Measurements from ENCODE around the gene FGD4. TPM values are rescaled to one million over a fixed set of nuclear protein-coding genes. Genes with fewer than 3 reads are reported as not detected.

FGD4 gene
- total RNA-seq, 4 donors from 2014 or later = 32.5 to 51.4 (median 38.8) TPM

DNA sequence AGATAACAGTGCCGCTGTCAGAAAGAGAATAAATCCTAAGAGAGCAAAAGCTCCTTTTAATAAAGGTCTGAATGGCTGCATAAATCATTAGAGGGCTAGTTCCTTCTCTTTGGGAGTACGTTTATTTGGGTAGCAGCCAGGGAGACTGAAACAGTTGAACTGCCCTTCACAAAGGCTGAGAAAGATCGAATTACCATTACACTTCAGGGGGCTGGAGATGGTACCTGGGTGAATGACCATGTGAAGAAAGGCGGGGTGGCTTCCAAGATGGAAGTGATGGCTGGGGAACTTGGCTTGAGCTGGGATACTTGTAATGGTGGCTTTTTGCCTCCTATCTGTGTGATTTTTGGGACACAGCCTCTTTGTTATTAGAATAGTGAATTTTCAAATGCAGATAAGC lies 1.7 kb upstream of the FGD4 start:
- no peak overlapping the region for H3K27ac ChIP-seq
- TF ChIP-seq POLR2A (IDR thresholded peaks at IDR 0.05) = no peak
- TF ChIP-seq, protein P1, sequence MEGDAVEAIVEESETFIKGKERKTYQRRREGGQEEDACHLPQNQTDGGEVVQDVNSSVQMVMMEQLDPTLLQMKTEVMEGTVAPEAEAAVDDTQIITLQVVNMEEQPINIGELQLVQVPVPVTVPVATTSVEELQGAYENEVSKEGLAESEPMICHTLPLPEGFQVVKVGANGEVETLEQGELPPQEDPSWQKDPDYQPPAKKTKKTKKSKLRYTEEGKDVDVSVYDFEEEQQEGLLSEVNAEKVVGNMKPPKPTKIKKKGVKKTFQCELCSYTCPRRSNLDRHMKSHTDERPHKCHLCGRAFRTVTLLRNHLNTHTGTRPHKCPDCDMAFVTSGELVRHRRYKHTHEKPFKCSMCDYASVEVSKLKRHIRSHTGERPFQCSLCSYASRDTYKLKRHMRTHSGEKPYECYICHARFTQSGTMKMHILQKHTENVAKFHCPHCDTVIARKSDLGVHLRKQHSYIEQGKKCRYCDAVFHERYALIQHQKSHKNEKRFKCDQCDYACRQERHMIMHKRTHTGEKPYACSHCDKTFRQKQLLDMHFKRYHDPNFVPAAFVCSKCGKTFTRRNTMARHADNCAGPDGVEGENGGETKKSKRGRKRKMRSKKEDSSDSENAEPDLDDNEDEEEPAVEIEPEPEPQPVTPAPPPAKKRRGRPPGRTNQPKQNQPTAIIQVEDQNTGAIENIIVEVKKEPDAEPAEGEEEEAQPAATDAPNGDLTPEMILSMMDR (IDR thresholded peaks at IDR 0.05) = no peak
- intact Hi-C loops (cut with DNase I) = no loop called here

DNA sequence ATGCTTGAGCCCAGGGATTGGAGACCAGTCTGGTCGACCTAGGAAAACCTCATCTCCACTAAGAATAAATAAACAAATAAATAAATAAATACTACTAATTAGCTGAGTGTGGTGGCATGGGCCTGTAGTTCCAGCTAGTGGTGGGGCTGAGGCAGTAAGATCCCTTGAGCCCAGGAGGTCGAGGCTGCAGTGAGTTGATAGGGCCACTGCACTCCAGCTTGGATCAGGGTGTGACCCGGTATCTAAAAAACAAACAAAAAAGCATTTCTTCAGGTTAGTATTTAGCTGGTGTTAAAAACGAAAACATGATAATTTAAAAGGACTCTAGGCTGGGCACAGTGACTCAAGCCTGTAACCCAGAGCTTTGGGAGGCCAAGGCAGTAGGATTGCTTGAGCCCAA lies 1.2 kb upstream of the FGD4 start:
- WGBS, 2 donors = 93 to 96% methylated on average over 4 of the region's 4 CpGs
- Histone ChIP-seq H3K27me3 (no peaks in the 10 kb centered on the region), H3K4me3 (replicated peaks in 1 of 3) (no peak overlapping the region), H3K36me3 (no peaks in the 10 kb centered on the region), H3K27ac (no peak overlapping the region), H3K9me3 (no peaks in the 10 kb centered on the region), H3K4me1 (peaks cover 4 to 8% of the 10 kb centered on the region in 2 donors)
- no peak for TF ChIP-seq POLR2A (IDR thresholded peaks at IDR 0.05)
- TF ChIP-seq, protein P1 (IDR thresholded peaks at IDR 0.05) = no peak
- no peak for DNase-seq
- intact Hi-C loops (cut with DNase I) = no loop called here

More for the DNA sequence above, 1.7 kb upstream of the FGD4 start:
- peaks cover 0 to 8% of the 10 kb centered on the region in 2 donors for H3K4me1 ChIP-seq
- 64 to 72% methylated on average over 4 of the region's 4 CpGs for WGBS, 2 donors
- H3K4me3 ChIP-seq (replicated peaks in 1 of 3) = no peak overlapping the region
- no peak for DNase-seq
- H3K36me3 ChIP-seq = no peaks in the 10 kb centered on the region
- no peaks in the 10 kb centered on the region for H3K27me3 ChIP-seq
- H3K9me3 ChIP-seq = no peaks in the 10 kb centered on the region

DNA sequence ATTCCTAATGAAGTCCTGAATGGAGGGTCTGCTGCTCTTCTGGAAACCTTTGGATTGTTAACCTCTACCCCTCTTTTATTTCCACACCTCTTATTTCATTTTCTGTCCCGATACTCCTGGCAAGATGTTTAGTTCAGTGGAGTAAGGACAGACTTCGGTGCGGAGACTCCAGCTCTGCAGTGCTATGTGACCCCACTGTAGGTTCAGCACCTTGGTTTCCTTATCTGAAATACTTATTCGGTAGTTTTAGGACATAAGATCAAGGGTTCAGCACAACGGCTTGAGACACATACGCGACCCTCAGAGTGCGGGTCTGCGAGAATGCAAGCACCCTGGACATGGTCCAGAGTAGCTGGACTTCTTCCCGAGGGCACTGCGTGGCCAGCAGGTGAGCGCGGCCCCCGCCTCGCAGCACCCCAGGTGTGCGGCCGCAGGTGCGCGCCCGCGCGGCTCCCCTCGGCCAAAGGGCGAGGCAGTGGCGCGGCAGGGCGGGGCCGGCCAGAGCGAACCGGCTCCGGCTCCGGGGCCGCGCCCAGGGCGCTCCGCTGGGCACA lies 465 bp upstream of the FGD4 start:
- Histone ChIP-seq H3K4me1 (peaks cover 5 to 8% of the 10 kb centered on the region in 2 donors), H3K36me3 (no peaks in the 10 kb centered on the region), H3K27me3 (no peaks in the 10 kb centered on the region), H3K4me3 (replicated peaks in 1 of 3) (peak overlapping the region in 2 of 3 donors; percentile 67 to 93), H3K27ac (peak overlapping the region; percentile 51 to 84 (median 84)), H3K9me3 (no peaks in the 10 kb centered on the region)
- intact Hi-C loops (cut with DNase I) = no loop called here
- no peak for DNase-seq
- no peak for TF ChIP-seq POLR2A (IDR thresholded peaks at IDR 0.05)
- TF ChIP-seq, protein P1 (IDR thresholded peaks at IDR 0.05) = no peak
- WGBS, 2 donors = 8 to 18% methylated on average over 7 to 17 of the region's 36 CpGs

DNA sequence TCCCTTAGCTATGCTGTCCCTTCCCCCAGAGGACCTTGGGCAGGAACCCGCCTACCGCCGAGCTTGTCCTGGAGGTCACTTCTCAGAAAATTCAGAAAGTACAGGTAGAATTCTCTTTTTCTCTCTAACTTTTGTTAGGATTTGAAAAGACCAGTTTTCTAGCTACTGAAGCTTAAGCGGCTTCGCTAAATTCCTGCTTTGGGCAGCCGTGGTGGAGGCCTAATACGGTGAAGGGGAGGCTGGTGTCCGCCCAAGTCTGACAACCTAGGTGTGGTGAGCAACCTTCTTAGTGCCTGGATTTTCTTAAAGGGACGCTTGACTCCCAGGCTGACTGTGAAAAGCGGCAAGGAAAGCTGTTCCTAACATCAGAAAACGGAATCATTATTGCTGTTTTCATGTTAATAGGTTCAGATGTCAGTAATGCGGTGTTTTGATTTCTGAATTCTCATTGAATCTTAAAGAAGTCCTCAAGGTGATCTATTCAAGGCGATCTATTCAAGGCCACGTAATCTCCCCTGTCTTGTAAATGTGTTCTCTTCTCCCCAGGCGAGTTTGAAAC lies 835 bp downstream of the FGD4 start:
- Histone ChIP-seq H3K36me3 (no peaks in the 10 kb centered on the region), H3K4me3 (replicated peaks in 1 of 3) (peak overlapping the region; percentile 67 to 93 (median 77)), H3K27me3 (no peaks in the 10 kb centered on the region), H3K4me1 (peaks cover 5 to 8% of the 10 kb centered on the region in 2 donors), H3K27ac (peak overlapping the region; percentile 77 to 84 (median 84)), H3K9me3 (no peaks in the 10 kb centered on the region)
- TF ChIP-seq, protein P1 (IDR thresholded peaks at IDR 0.05) = no peak
- no peak for DNase-seq
- WGBS, 2 donors = 14 to 19% methylated on average over 14 to 15 of the region's 15 CpGs
- intact Hi-C loops (cut with DNase I) = no loop called here

DNA sequence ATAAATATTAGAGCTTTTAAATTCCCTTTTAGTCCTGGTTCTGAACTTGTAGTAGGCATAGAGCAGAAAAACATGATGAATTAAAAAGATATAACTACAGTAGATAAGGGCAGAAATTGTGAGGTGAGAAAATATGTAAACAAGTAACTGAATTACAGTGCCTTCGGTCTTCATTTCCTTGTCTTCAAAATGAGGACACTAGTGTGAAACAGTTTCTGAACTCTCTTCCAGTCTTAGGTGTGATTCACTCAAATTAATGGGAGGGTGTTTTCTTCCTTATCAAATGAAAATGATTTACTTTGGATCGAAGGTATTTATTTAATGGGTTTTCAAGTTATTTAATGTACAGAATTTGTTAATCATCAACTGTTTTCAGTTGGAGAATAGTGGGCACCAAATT lies 1.5 kb downstream of the FGD4 start:
- H3K4me3 ChIP-seq (replicated peaks in 1 of 3) = no peak overlapping the region
- peaks cover 5 to 8% of the 10 kb centered on the region in 2 donors for H3K4me1 ChIP-seq
- H3K9me3 ChIP-seq = no peaks in the 10 kb centered on the region
- TF ChIP-seq POLR2A (IDR thresholded peaks at IDR 0.05) = no peak
- TF ChIP-seq, protein P1 (IDR thresholded peaks at IDR 0.05) = no peak
- H3K27me3 ChIP-seq = no peaks in the 10 kb centered on the region
- 58 to 72% methylated on average over 2 of the region's 2 CpGs for WGBS, 2 donors
- no peak for DNase-seq
- intact Hi-C loops (cut with DNase I) = no loop called here
- peak overlapping the region in 1 of 3 donors; percentile 84 for H3K27ac ChIP-seq
- no peaks in the 10 kb centered on the region for H3K36me3 ChIP-seq
